Activated CD4-positive, alpha-beta memory T cell treated with anti-CD3 and anti-CD28 coated beads, Interleukin-2, amount 10 ng/mL, durations not matched to agents 7 days and 5 days (primary cell): ENCODE results near the gene POM121C. TPM values are rescaled to one million over a fixed set of nuclear protein-coding genes. Genes with fewer than 3 reads are reported as not detected.
"Not testable (repeated sequence)": the region's sequence is repeated elsewhere in the genome, so short reads cannot be mapped to it uniquely, and the experiment has no call there.

ENCODE experiments used
- CTCF ChIA-PET: fragments of 350-600 bp; sonication (Branson Sonifier 250); formaldehyde crosslinking; loops from one replicate; lab custom pipeline; 2021; ENCODE audit warnings: antibody characterized with exemption, inconsistent platforms; lab: Charles Lee
- POLR2A ChIA-PET: fragments of 350-600 bp; sonication (Branson Sonifier 250); formaldehyde crosslinking; loops from one replicate; lab custom pipeline; 2021; ENCODE audit warnings: antibody characterized with exemption; lab: Charles Lee
- DNase-seq: peaks from one replicate; pipeline ENCODE4 v3.0.0-alpha.2; 2020
- H3K27ac Mint-ChIP-seq: one replicate; pipeline ENCODE4 v1.8.0; 2021; ENCODE audit warnings: mild to moderate bottlenecking, mixed read lengths
- H3K27me3 Mint-ChIP-seq: one replicate; pipeline ENCODE4 v1.8.0; 2021; ENCODE audit warnings: mixed read lengths
- H3K36me3 Mint-ChIP-seq: one replicate; pipeline ENCODE4 v1.8.0; 2021; ENCODE audit warnings: low read depth, mixed read lengths
- H3K4me1 Mint-ChIP-seq: one replicate; pipeline ENCODE4 v1.8.0; 2021; ENCODE audit warnings: mixed read lengths
- H3K4me3 Mint-ChIP-seq: one replicate; pipeline ENCODE4 v1.8.0; 2021; ENCODE audit warnings: mild to moderate bottlenecking, mixed read lengths
- H3K9me3 Mint-ChIP-seq: one replicate; pipeline ENCODE4 v1.8.0; 2021; ENCODE audit warnings: mixed read lengths
- total RNA-seq, 2 experiments: library from RNA; stranded (reverse); gene quantifications; one replicate each; pipeline ENCODE4 v1.2.3, GENCODE V29; 2021

The POM121C gene
- total RNA-seq: 10 to 100 TPM; 71.8 to 73.3 TPM

DNA sequence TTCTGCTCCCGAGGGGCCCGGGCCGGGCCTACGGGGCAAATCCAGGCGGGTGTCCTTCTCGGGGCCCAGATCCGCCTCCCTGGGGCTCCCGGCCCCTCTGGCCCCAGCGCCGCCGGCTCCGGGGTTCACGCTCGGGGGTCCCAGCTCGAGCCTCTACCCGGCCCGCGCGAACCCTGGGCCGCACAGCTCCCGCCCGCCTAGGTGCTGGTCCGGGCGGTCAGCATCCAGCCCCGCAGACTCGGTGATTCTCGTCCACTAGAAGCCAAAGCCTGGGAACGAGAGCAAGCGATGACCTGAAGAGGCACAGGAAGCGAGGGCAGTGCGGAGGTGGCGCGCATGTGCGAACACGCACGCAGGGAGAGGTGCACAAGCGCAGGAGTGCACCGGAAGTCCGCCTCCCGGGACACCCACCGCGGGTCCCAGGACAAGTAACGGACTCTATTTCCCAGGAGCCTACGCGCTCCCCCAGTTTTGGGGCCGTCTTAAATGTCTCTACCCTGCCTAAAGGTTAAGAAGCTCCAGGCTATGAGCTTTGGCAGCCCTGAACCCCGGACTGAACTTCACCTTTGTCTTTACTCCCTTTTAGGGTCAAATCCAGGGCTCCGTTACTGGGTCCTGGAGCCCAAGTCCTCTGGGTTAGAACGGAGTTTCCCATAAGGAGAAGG lies at the start of gene POM121C:
Gene POM121C, minus strand, starts transcription at position 321 of the 665 bp plus-strand sequence. CDS start 44,803 bp downstream, outside the sequence.
- Mint-ChIP-seq H3K4me3 (peak within 1 kb of the TSS; percentile 90), H3K27ac (peak within 1 kb of the TSS; percentile 76), H3K36me3 (peaks cover 21% of the 10 kb centered on the region), H3K4me1 (peaks cover 13% of the 10 kb centered on the region)
- POLR2A ChIA-PET, CTCF ChIA-PET, H3K27me3 Mint-ChIP-seq, H3K9me3 Mint-ChIP-seq: not testable (repeated sequence)
- DNase-seq: peak; percentile 90

DNA sequence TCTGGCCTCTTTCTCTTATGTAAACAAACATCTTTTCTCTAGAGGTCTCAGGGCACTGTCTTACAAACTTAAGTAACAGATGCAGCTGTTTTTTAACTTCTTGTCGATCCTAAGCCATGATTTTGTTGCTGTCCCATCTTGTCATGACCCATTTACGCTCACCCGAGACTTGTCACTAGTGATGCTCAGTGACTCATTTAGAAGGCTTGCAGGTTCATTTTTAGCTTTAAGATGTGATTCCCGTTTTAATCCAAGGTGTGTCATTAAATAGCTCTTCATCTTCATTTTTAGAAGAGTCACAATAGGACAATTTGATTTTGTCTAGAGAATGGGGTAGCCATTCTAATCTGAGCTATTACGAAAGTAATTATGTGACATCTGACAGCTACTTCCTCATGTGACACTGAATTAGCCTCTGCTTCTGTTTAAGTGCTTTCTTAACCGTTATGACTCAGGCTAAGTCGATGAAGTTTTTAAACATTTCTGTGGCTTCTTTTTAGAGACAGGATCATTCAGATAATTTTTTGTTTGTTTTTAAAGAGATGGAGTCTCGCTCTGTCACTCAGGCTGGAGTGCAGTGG lies 48.7 kb upstream of the POM121C start:
- H3K4me1 Mint-ChIP-seq: peaks cover 11% of the 10 kb centered on the region
- H3K4me3 Mint-ChIP-seq: no peak overlapping the region
- CTCF ChIA-PET: interaction anchor here (0.6 to 0.8 kb wide), 2 partner anchors 90 to 228 kb away, joined by 3 to 4 read pairs; no protein-coding TSS in a partner anchor
- no peaks in the 10 kb centered on the region for H3K9me3 Mint-ChIP-seq
- H3K27ac Mint-ChIP-seq: peak overlapping the region; percentile 9
- no peaks in the 10 kb centered on the region for H3K27me3 Mint-ChIP-seq
- H3K36me3 Mint-ChIP-seq: no peaks in the 10 kb centered on the region
- POLR2A ChIA-PET: no interaction called here
- DNase-seq: no peak

- CTCF ChIA-PET: no interaction called here
- Mint-ChIP-seq H3K4me1 (peaks cover 11% of the 10 kb centered on the region), H3K4me3 (no peak overlapping the region), H3K27ac (no peak overlapping the region), H3K9me3 (no peaks in the 10 kb centered on the region), H3K36me3 (no peaks in the 10 kb centered on the region), H3K27me3 (no peaks in the 10 kb centered on the region)
- DNase-seq: no peak
- POLR2A ChIA-PET: no interaction called here
Observed at GRCh38 chr7:75533926-75534325, 47.8 kb upstream of the POM121C start.

GRCh38 chr7:75532639-75533038 lies 46.5 kb upstream of the POM121C start:
- Mint-ChIP-seq H3K36me3 (no peaks in the 10 kb centered on the region), H3K27ac (no peak overlapping the region), H3K4me1 (peaks cover 15% of the 10 kb centered on the region), H3K9me3 (no peaks in the 10 kb centered on the region), H3K4me3 (no peak overlapping the region), H3K27me3 (no peaks in the 10 kb centered on the region)
- ChIA-PET POLR2A (no interaction called here), CTCF (no interaction called here)
- DNase-seq: no peak

GRCh38 chr7:75531359-75531821 lies 45.3 kb upstream of the POM121C start:
- DNase-seq: no peak
- Mint-ChIP-seq H3K27ac (no peak overlapping the region), H3K36me3 (no peaks in the 10 kb centered on the region), H3K4me3 (no peak overlapping the region), H3K4me1 (peaks cover 24% of the 10 kb centered on the region), H3K9me3 (no peaks in the 10 kb centered on the region), H3K27me3 (no peaks in the 10 kb centered on the region)
- POLR2A ChIA-PET: no interaction called here
- CTCF ChIA-PET: no interaction called here

- POLR2A ChIA-PET, H3K9me3 Mint-ChIP-seq, CTCF ChIA-PET, H3K27me3 Mint-ChIP-seq: not testable (repeated sequence)
- H3K4me3 Mint-ChIP-seq: peak overlapping the region; percentile 80
- peak; percentile 19 for DNase-seq
- peaks cover 31% of the 10 kb centered on the region for H3K36me3 Mint-ChIP-seq
- H3K4me1 Mint-ChIP-seq: peaks cover 30% of the 10 kb centered on the region
- peak overlapping the region; percentile 89 for H3K27ac Mint-ChIP-seq
Observed at GRCh38 chr7:75527224-75527722, 41.2 kb upstream of the POM121C start.

DNA sequence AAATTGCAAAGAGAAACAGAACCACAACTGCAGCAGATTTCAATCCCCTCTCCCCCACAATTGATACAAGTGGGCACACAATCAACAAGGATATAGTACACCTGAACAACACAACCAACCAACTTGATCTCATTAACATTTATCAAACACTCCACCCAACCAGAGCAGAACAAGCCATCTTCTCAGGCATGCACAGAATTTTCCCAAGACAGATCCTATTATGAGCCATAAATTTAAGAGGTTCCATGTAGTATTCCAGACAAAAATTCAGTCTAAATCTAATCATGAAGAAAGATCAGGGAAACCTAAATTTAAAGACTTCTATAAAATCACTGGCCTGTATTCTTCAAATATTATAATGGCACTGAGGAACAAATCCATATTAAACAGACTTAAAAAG lies 35.6 kb upstream of the POM121C start:
- Mint-ChIP-seq H3K4me1 (peaks cover 27% of the 10 kb centered on the region), H3K36me3 (peaks cover 61% of the 10 kb centered on the region)
- CTCF ChIA-PET, H3K9me3 Mint-ChIP-seq, H3K27ac Mint-ChIP-seq, POLR2A ChIA-PET, DNase-seq, H3K27me3 Mint-ChIP-seq, H3K4me3 Mint-ChIP-seq: not testable (repeated sequence)

DNA sequence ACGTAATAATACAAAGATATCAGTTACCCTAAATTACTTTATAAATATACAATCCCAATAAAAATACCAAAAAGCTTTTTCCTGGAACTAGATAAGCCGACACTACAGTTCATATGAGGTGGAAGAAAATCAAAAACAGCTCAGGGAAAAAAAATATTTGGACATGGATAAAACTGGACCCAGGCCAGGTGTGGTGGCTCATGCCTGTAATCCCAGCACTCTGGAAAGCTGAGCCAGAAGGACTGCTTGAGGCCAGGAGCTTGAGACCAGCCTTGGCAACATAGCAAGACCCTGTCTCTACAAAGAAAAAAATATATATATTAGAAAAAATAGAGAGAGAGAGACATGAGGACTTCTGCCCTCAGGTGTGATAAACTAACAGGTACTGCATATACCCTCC lies 32.7 kb upstream of the POM121C start:
- CTCF ChIA-PET, H3K9me3 Mint-ChIP-seq, DNase-seq, H3K27ac Mint-ChIP-seq, H3K4me1 Mint-ChIP-seq, POLR2A ChIA-PET, H3K4me3 Mint-ChIP-seq, H3K27me3 Mint-ChIP-seq: not testable (repeated sequence)
- H3K36me3 Mint-ChIP-seq: peaks cover 51% of the 10 kb centered on the region

DNA sequence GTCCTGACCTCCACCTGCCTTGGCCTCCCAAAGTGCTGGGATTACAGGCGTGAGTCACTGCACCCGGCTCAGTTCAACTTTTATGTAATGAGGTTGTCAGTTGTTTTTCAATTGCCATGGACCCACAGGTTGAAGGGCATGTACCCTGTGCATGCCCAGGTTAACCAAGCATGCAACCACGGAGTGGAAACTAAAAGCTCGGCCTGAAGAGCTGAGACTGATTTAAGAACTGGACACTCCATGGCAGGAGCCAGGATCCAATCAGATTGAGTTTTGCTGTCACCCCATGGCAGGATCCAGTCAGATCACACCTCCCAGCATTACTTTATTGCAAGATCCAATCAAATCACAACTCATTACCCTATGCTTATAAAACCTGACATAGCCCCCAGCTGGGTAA lies 22.9 kb upstream of the POM121C start:
- DNase-seq, H3K9me3 Mint-ChIP-seq, H3K27ac Mint-ChIP-seq, H3K4me3 Mint-ChIP-seq, CTCF ChIA-PET, POLR2A ChIA-PET, H3K4me1 Mint-ChIP-seq, H3K36me3 Mint-ChIP-seq, H3K27me3 Mint-ChIP-seq: not testable (repeated sequence)

- H3K36me3 Mint-ChIP-seq, H3K27ac Mint-ChIP-seq, CTCF ChIA-PET, H3K27me3 Mint-ChIP-seq, DNase-seq, H3K4me1 Mint-ChIP-seq, H3K9me3 Mint-ChIP-seq, H3K4me3 Mint-ChIP-seq, POLR2A ChIA-PET: not testable (repeated sequence)
Observed at GRCh38 chr7:75492020-75492419, 5.9 kb upstream of the POM121C start, which contains the start of gene SPDYE5. SPDYE5 (plus strand) TSS chr7:75492320; CDS start chr7:75494048, 1,728 bp downstream.

DNA sequence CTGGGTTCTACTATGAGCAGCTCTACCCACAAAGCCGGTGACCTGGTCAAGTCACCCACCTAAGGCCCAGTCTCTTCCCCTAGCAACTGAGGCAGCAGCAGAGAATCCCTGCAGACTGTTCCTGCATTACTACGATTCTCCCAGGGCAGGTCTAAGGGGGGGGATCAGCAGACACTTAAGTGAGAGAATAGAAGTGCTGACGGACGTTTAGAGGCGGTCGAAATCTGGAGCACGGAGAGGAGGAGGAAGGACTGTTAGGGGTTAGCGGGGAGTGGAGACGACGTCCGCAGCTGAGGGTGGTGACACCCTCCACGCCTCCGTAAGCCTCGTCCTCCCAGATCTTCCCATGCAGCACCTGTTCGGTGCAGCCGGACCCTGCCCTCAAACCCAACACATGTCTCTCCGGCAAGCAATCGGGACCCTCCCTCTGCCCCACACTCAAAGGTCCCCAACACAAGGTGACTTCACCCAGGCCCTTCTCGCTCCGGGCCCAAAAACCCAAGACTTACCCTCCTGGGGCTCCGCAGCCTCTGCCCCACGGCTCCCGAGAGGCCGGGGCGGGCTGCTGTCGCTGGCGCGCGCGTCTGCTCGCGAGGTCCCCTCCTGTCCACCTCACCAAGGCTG lies 632 bp downstream of the POM121C start:
- Mint-ChIP-seq H3K4me3 (peak overlapping the region; percentile 90), H3K36me3 (peaks cover 21% of the 10 kb centered on the region), H3K27ac (peak overlapping the region; percentile 76), H3K4me1 (peaks cover 13% of the 10 kb centered on the region)
- H3K9me3 Mint-ChIP-seq, POLR2A ChIA-PET, H3K27me3 Mint-ChIP-seq, CTCF ChIA-PET: not testable (repeated sequence)
- peak; percentile 20 for DNase-seq

- CTCF ChIA-PET, POLR2A ChIA-PET, H3K4me3 Mint-ChIP-seq, H3K27me3 Mint-ChIP-seq, H3K9me3 Mint-ChIP-seq, H3K27ac Mint-ChIP-seq, DNase-seq, H3K4me1 Mint-ChIP-seq: not testable (repeated sequence)
- H3K36me3 Mint-ChIP-seq: peaks cover 26% of the 10 kb centered on the region
Observed at GRCh38 chr7:75480313-75480712, 5.8 kb downstream of the POM121C start.

- H3K4me3 Mint-ChIP-seq, CTCF ChIA-PET, H3K27me3 Mint-ChIP-seq, H3K4me1 Mint-ChIP-seq, H3K27ac Mint-ChIP-seq, POLR2A ChIA-PET, H3K9me3 Mint-ChIP-seq, DNase-seq: not testable (repeated sequence)
- peaks cover 28% of the 10 kb centered on the region for H3K36me3 Mint-ChIP-seq
Observed at GRCh38 chr7:75477457-75477856, 8.6 kb downstream of the POM121C start.
